Stimulated activated CD4-positive, alpha-beta T cell treated with anti-CD3 and anti-CD28 coated beads, TNF-alpha, amount 100 ng/mL, for 1 hour (primary cell): Measurements from ENCODE around the gene CABLES2.
"Not testable (repeated sequence)": the region's sequence is repeated elsewhere in the genome, so short reads cannot be mapped to it uniquely, and the experiment has no call there.

ENCODE experiments used
- DNase-seq, 3 donors: peaks; one replicate each; pipeline ENCODE4 v3.0.0-alpha.2; 2020; ENCODE audit warnings: low read depth in 3 of 3, low spot score in 1 of 3

The CABLES2 gene

GRCh38 chr20:62437496-62437895, 30.4 kb upstream of the CABLES2 start:
- DNase-seq: no peak

GRCh38 chr20:62436692-62437091, 29.6 kb upstream of the CABLES2 start:
- DNase-seq: no peak

GRCh38 chr20:62433658-62434497, 26.8 kb upstream of the CABLES2 start:
- no peak for DNase-seq

GRCh38 chr20:62430866-62431447, 23.9 kb upstream of the CABLES2 start:
- DNase-seq: no peak

GRCh38 chr20:62430311-62430853, 23.3 kb upstream of the CABLES2 start:
- DNase-seq: no peak

- no peak for DNase-seq
Observed at GRCh38 chr20:62429455-62430310, 22.6 kb upstream of the CABLES2 start.

GRCh38 chr20:62428396-62429295, 21.6 kb upstream of the CABLES2 start:
- no peak for DNase-seq

- DNase-seq: no peak
Observed at GRCh38 chr20:62428002-62428372, 20.9 kb upstream of the CABLES2 start.

- no peak for DNase-seq
Observed at GRCh38 chr20:62427172-62428001, 20.3 kb upstream of the CABLES2 start, which contains the start of gene RBBP8NL. Gene RBBP8NL, minus strand, starts transcription at chr20:62427539. Its CDS starts 7,892 bp downstream, at chr20:62419647.

- DNase-seq: no peak
Observed at GRCh38 chr20:62426699-62427131, 19.6 kb upstream of the CABLES2 start.

- not testable (repeated sequence) for DNase-seq
Observed at GRCh38 chr20:62426059-62426348, 18.9 kb upstream of the CABLES2 start.

- no peak for DNase-seq
Observed at GRCh38 chr20:62425281-62426058, 18.4 kb upstream of the CABLES2 start.

GRCh38 chr20:62424249-62425107, 17.4 kb upstream of the CABLES2 start:
- no peak for DNase-seq

GRCh38 chr20:62423326-62423706, 16.2 kb upstream of the CABLES2 start:
- no peak for DNase-seq

GRCh38 chr20:62422636-62423325, 15.7 kb upstream of the CABLES2 start:
- no peak for DNase-seq

GRCh38 chr20:62421716-62421990, 14.6 kb upstream of the CABLES2 start:
- no peak for DNase-seq

- no peak for DNase-seq
Observed at GRCh38 chr20:62420846-62421715, 14.0 kb upstream of the CABLES2 start.
